HS-27A (cell line): ENCODE measurements around the gene CALM1.

Experiments used
- DNase-seq: peaks from one replicate; pipeline ENCODE4 v3.0.0-alpha.2; 2012; ENCODE audit warnings: low read depth, missing footprints

The CALM1 gene

DNA sequence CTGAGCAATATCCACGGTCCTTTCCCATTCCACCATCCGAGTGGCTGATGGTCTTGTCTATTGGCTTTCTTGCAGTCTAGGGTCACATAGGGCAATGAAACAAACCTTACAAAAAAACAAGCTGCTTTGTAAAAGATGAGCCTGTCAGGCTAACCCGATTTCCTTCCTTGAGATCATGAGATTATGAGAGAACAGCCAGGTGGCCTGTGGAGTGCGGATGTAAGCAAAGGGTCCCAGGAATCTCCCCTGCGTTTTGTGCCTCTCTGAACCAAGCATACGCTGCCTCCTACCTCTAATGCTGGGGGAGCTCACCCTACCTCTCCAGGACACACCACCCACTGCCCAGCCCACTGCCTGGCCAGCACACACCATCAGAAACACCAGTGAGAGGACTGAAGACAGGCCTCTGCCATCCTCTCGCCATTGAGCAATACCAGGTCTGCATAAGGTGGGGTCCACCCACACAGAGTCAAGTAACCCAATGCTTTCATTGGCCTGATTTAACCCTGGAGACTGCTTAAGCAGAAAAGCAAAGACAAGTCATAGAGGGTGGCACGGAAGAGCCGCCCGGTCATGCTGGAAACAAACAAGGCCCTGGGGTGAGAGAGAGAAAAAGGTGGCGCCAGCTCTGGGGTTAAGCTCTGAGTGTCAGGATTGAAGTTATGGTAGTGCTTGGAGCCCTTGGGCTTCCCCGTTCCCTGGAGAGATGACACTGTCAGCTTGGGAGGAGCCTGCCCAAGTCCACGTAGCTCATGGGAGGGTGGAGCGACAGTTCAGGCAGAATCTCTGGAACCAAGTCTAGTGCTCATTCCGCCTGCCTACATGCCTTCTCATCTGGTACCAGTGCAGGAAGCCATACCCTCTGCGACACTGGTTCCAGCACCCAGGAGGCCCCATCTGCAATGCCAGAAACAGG, 46.6 kb downstream of the CALM1 start:
- DNase-seq, result no peak

DNA sequence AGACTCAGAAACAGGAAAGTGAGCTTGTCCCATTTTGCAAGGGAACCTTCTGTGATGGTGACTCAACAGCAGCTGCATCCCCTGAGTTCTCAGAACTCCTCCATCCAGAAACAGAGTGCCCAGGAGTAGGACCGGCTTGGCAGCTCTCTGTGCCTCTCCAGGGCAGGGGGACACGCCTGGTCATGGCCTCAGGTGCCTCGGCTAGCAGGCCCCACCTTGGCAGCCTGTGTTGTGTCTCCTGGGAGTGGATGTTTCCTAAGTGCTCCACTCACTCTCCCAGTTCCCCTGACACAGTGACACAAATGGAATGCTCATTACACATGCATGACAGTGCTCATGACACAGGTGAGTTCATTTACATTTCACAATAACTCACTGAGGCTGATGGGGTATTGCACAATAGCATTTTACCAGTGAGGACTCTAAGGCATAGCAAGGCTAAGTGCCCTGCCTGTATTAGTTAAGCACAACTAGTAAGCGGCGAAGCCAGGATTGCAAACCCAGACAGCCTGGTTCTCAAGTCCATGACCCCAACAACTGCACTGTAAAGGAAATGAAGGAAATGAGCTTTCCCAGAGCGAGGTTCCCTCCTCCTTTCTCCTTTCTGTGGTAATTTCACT, 47.4 kb downstream of the CALM1 start:
- no peak for DNase-seq

DNA sequence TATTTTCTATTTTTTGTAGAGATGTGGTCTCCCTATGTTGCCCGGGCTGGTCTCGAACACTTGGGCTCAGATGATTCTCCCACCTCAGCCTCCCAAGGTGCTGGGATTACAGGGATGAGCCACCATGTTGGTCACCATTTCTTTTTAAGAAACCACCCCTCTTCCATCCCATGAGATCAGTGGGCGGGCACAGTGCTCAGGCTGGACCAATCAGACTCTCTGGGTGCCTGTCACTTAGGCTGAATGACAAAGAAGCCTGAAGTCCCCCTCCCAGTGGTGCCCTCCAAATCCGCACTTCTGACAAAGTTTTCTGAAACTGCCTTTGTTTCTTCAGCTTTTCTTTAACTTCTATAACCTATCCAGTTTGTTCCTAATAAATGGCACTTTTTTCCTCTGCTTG, 48.2 kb downstream of the CALM1 start:
- no peak for DNase-seq

DNA sequence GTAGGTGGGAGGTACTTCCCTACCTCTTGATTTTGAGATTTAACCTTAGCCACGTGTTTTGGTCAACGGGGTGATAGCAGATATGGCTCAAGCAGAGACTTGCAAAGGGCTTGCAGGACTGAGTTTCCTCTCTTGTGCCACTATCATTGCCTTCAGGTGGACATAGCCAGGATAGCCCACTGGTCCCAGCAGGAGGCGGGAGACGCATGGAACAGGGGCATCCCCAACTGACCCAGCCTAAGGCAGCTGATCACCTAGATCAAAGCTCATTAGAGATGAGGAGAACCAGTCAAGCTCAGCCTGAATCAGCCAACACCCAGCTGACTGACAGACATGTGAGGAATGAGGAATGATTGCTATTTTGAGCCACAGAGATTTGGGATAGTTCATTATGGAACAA, 49.6 kb downstream of the CALM1 start:
- no peak for DNase-seq

- no peak for DNase-seq
These were observed 51.1 kb downstream of the CALM1 start for GRCh38 chr14:90447720-90448497.

DNA sequence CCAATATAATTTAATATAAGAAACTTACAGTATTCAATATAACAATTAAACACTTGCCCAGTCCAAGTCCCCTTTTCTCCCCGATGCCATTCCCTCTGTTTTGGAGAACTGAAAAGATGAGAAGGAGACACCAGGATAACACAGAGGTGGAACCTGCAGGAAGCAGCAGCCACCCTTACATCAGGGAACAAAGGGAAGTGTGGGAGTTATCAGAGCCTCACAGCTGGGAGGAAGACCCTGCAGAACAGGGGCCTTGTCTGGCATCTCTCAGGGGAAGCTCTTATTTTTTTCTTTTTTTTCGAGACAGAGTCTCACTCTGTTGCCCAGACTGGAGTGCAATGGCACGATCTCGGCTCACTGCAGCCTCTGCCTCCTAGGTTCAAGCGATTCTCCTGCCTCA, 52.6 kb downstream of the CALM1 start:
- DNase-seq, result no peak

DNA sequence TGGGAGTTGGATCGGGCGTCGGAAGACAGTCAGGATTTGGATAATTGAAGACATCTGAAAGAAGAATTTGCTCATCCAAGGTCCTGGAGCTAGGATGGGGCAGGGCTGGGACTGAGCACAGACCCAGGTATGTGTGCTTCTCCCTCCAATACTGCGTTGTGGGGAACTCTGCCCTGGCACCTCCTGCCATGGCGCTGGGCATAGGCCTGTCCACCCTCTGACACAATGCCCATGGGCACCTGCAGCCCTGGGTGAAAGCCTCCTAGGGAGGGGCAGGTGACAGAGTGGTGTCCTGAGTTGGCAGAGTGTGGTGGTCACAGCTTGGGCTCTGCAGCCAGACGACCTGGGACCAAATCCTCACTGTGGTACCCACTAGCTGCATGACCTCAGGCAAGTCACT, 53.3 kb downstream of the CALM1 start:
- DNase-seq, result no peak

- DNase-seq, result no peak
These were observed 53.8 kb downstream of the CALM1 start for GRCh38 chr14:90450667-90451066.

DNA sequence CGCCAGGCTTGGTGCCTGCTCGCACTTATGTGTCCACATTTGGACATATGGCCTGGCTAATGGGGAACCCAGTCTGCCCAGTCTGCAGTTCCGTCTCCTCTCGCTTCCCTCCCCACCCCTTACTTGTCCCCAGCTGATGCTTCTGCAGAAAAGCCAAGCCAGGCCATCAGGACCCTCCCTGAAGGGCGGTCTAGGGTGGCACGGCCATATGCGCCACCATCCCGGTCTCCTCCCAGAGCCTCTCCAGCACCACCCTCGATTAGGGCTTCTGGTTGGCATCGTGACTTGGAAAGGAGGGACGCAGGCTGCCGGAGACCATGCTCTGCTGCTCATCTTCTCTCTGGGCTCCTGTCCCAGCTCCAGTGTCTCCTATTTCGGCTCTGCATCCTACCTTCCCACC, 54.6 kb downstream of the CALM1 start:
- no peak for DNase-seq

GRCh38 chr14:90451961-90452360, 55.1 kb downstream of the CALM1 start:
- DNase-seq, result no peak

GRCh38 chr14:90452366-90452765, 55.5 kb downstream of the CALM1 start:
- no peak for DNase-seq

DNA sequence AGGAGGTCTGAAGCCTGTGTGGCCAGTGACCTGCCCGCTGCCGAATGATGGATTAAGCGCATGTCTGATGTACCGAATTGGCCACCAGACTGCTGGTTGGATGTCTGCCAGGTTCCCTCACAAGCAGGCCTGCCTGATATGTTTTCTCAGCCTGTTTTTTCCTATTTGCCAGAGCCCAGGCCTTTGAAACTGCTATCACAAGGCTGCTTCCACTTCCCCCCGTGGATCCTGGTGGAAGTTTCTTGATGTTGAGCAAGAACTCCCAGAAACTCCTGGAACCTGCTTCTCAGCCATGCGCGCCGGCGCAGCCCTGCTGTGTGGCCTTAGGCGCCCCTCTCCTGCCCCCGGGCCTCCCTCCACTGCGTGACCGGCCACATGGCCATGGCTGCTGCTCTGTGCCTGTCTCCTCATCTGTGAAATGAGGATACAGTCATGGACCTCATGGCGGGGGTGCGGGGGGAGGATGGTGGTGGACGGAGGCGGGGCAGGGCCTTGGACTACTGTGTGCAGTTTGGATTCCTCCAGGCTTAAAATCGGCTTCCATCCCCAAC, 56.6 kb downstream of the CALM1 start:
- no peak for DNase-seq

- DNase-seq, result no peak
These were observed 57.5 kb downstream of the CALM1 start for GRCh38 chr14:90454041-90455000.

DNA sequence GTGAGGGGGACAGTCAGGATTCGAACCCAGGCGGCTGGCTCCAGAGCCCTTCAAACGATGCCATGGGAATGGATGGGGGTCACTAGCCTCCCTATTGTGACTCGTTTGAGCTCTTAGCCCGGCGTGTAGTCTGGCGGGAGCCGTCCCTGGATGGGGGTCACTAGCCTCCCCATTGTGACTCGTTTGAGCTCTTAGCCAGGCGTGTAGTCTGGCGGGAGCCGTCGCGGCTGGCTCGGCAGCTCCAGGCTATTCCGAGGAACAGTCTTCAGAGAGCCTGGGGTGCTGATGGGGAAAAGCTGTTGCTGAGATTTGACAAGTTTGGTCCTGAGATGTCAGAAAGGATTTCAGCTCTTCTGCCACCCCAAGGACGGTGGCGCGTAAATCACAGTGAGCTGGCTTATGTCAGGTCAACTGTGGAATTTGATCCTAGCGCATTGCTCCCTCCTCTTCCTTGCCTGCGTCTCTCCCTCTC, 58.3 kb downstream of the CALM1 start:
- no peak for DNase-seq

- DNase-seq, result no peak
These were observed 59.7 kb downstream of the CALM1 start for GRCh38 chr14:90456551-90456950.

DNA sequence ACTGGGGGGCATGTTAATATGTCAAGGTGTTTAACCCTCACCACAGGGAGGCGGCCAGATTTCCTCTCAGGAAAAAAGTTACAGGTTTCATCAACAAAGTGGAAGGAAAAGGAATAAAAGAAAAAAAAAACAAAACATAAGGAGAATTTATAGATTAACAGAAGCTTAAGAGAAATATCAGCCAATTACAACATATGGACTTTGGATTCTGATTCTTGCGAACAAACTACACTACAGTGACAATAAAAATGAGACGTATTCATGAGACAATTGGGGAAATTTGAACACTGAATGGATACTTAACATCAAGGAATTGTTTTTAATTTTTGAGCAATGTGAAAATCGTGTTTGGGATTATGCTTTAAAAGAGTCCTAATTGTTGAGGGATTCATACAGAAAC, 60.4 kb downstream of the CALM1 start:
- no peak for DNase-seq
